Stimulated activated CD4-positive, alpha-beta T cell treated with anti-CD3 and anti-CD28 coated beads, Interleukin-15, amount 100 ng/mL, for 1 hour (primary cell): ENCODE measurements around the gene CYP2C19.
"Not testable (repeated sequence)": the region's sequence is repeated elsewhere in the genome, so short reads cannot be mapped to it uniquely, and the experiment has no call there.

Experiments
- DNase-seq, 2 donors: peaks; one replicate each; pipeline ENCODE4 v3.0.0-alpha.2; 2020; ENCODE audit warnings: low read depth in 1 of 2, low spot score in 1 of 2

The CYP2C19 gene

GRCh38 chr10:94762393-94762792 lies at the start of gene CYP2C19:
Gene CYP2C19, plus strand, starts transcription at chr10:94762681. Its CDS starts 25 bp downstream, at chr10:94762706.
- DNase-seq, result no peak

- DNase-seq, result no peak
These were observed 36.6 kb upstream of the CYP2C19 start for GRCh38 chr10:94725871-94726270.

- no peak for DNase-seq
These were observed 27.3 kb upstream of the CYP2C19 start for GRCh38 chr10:94735197-94735596.

- DNase-seq, result no peak
These were observed 23.9 kb upstream of the CYP2C19 start for GRCh38 chr10:94738588-94738987.

- no peak for DNase-seq
These were observed 15.3 kb upstream of the CYP2C19 start for GRCh38 chr10:94747137-94747536.

GRCh38 chr10:94747838-94748237 lies 14.6 kb upstream of the CYP2C19 start:
- DNase-seq, result no peak

GRCh38 chr10:94757916-94758315 lies 4.6 kb upstream of the CYP2C19 start:
- no peak for DNase-seq

GRCh38 chr10:94760586-94761178 lies 1.8 kb upstream of the CYP2C19 start:
- DNase-seq, result no peak

GRCh38 chr10:94775425-94775824 lies 12.9 kb downstream of the CYP2C19 start:
- not testable (repeated sequence) for DNase-seq

GRCh38 chr10:94777886-94778458 lies 15.5 kb downstream of the CYP2C19 start:
- no peak for DNase-seq

GRCh38 chr10:94780844-94781243 lies 18.4 kb downstream of the CYP2C19 start:
- no peak for DNase-seq

- no peak for DNase-seq
These were observed 21.8 kb downstream of the CYP2C19 start for GRCh38 chr10:94784256-94784655.

- no peak for DNase-seq
These were observed 22.7 kb downstream of the CYP2C19 start for GRCh38 chr10:94785211-94785610.

GRCh38 chr10:94800551-94800950 lies 38.1 kb downstream of the CYP2C19 start:
- DNase-seq, result not testable (repeated sequence)

GRCh38 chr10:94803307-94803706 lies 40.8 kb downstream of the CYP2C19 start:
- DNase-seq, result no peak

GRCh38 chr10:94830025-94830424 lies 67.5 kb downstream of the CYP2C19 start:
- not testable (repeated sequence) for DNase-seq

- DNase-seq, result no peak
These were observed 83.7 kb downstream of the CYP2C19 start for GRCh38 chr10:94846204-94846603.

- no peak for DNase-seq
These were observed 88.3 kb downstream of the CYP2C19 start for GRCh38 chr10:94850766-94851165.

GRCh38 chr10:94851263-94851662 lies 88.8 kb downstream of the CYP2C19 start:
- DNase-seq, result no peak

GRCh38 chr10:94852438-94852837 lies 90.0 kb downstream of the CYP2C19 start:
- DNase-seq, result no peak

GRCh38 chr10:94853065-94853464 lies 90.6 kb downstream of the CYP2C19 start:
- DNase-seq, result no peak

GRCh38 chr10:94858005-94858404 lies 95.5 kb downstream of the CYP2C19 start:
- no peak for DNase-seq

GRCh38 chr10:94859086-94859485 lies 96.6 kb downstream of the CYP2C19 start:
- no peak for DNase-seq
